Activated CD8-positive, alpha-beta memory T cell treated with anti-CD3 and anti-CD28 coated beads, Interleukin-2, amount 50 U/mL, for 4 hours (primary cell): Measurements from ENCODE around the gene ACSL5.
"Not testable (repeated sequence)": the region's sequence is repeated elsewhere in the genome, so short reads cannot be mapped to it uniquely, and the experiment has no call there.

Source experiments
- DNase-seq: peaks from one replicate; pipeline ENCODE4 v3.0.0-alpha.2; 2020

Gene ACSL5

DNA sequence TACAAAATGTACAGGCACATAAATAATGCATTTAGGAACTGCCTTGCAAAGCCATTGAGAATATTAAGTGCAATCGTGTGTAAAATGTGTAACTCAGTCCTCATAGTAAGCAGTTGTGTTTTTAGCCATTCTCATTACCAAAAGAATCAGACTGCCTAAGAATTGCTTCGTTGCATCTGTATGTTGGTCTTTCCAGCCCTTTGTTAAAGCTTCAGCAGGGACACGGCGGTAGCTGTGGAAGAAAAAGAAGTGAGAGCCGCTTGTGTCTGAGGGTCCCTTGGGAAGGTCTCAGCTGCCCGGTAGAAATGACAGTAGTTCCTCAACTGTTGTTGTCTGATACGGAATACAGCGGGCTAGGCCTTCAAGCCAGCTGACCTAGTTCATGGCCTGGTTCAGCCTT, 22.8 kb upstream of the ACSL5 start:
- no peak for DNase-seq

- no peak for DNase-seq
Measured at GRCh38 chr10:112352044-112352443, 21.9 kb upstream of the ACSL5 start.

GRCh38 chr10:112353046-112353445, 20.9 kb upstream of the ACSL5 start:
- no peak for DNase-seq

DNA sequence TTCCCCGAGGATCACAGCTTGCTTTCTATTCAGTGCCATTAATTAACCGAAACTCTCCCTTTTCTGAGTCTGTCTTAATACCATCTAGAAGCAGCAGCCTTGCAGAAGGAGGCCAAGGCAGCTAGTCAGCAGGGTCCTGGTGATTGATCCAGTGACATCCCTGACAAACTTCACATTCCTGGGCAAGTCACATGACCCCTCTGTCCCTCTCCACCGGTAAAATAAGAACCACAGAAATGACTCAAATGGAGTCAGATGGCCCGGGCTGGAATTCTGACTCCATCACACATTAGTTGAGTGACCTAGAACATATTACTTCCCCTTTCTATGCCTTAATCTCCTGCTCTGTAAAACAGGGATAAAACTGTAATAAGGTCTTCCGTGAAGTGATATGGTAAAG, 17.2 kb upstream of the ACSL5 start:
- DNase-seq: no peak

DNA sequence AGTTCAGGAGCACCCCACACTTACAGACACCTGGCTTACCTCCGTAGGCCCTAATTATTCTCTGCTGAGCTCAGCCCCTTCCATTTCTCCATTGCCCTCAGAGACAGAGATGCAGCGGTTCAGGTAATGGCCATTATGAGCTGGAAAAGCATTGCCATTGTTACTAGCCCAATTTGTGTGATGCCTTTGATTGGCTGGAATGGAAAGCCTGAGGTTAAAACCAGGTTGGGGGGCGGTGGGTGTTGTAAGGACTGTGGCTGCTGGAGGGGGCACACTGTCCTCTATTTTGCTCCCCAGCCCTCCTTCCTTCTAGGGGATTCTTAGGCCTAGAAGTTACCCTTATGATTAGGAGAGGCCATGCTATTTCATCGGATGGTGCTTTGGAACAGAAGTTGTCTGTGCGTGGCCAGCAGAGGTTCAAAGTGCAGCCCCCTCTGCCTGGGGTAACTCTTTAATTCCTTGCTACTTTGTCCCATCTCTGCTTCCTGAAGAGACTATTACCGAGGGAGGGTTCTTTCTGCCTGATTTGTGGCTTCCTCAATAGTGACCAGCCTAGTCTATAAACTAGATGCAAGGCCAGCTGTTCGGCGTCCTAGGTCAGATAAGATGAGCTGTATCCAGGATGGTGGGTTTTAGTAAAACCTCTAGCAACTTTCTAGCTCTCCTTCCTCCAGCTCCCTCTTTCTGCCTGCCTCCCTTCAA, 14.2 kb upstream of the ACSL5 start:
- no peak for DNase-seq

DNA sequence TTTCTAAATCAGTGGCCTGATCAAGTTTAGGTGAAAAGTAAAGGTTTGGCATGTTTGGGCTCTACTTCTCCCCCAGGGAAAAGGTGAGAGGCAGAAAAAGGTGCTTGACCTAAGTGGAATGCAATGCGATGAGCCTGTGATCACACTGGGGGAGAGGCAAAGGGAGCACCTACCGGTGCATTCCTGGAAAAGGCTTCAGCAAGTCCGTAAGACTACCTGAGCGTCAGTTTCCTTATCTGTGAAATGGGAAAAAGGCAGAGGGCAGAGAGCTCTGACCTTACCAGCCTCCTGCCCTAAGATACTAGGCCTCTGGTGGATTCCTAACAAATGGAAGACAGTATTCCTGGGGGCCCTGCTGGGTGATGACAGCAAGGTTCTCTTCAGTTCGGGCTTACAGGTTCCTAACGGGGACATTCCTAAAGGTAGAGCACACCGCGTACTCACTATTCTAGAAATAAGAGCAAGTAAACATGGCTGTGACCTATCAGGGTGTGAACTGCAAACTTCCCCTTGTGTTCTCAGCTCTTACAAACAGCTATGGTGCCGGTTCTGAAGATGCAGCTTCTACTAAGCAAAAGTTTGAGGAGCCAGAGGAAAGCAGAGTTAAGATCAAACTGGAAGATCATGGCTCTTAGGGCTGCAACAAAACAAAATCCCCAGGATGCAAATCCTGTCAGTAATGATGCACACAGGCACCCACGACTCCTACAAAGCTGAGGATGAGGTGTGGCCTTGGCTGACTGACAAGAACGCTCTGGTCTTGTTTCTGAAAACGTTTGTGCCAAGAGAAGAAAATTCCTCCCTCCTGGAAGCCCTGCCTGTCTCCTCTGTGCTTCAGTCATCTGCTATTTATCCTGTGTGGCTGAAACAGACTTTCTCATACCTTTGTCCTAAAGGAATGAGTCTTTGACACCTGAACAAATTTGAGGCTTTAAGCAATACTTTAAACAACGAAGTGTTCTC, 13.3 kb upstream of the ACSL5 start:
- no peak for DNase-seq

- no peak for DNase-seq
Measured at GRCh38 chr10:112361951-112362751, 11.8 kb upstream of the ACSL5 start.

- DNase-seq: no peak
Measured at GRCh38 chr10:112362833-112363232, 11.1 kb upstream of the ACSL5 start.

GRCh38 chr10:112363696-112364688, 9.9 kb upstream of the ACSL5 start:
- no peak for DNase-seq

GRCh38 chr10:112365014-112365432, 8.9 kb upstream of the ACSL5 start:
- DNase-seq: no peak

GRCh38 chr10:112365451-112365850, 8.5 kb upstream of the ACSL5 start:
- no peak for DNase-seq

DNA sequence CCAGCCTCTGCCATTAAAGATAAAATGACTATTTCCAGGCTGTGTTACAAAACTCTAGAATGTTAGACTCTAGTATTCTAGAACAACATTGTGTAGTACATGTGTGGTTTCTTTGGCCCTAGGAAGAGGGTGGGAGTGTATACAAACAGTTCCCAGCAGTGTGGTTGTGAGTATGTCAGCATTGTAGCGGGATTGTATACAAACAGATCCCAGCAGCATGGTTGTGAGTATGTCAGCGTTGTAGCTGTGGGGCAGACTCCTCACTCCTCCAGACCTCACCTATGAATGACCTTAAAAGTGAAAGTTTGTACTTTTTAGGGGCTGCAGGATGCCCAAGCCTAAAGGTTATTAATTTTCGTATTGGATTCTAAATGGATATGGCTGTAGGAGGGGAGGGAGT, 6.9 kb upstream of the ACSL5 start:
- no peak for DNase-seq

DNA sequence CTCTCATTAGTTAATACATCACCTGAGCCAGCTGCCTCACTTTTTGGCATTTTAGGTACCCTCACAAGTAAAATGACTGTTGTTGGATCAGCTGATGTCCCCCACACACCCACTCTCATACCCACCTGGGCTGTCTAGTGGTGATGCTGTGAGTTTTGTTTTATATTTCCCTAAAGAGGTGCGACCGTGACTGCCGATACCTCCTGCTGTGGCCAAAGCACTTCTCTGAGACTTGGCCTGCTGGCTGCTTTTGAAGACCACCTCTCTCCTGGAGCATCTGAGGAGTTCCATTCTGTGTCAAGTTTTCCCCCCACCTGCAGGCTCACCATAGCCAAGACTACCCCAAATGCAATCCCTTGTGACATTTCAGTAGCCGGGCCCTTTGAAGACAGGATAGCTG, 6.4 kb upstream of the ACSL5 start:
- DNase-seq: no peak

DNA sequence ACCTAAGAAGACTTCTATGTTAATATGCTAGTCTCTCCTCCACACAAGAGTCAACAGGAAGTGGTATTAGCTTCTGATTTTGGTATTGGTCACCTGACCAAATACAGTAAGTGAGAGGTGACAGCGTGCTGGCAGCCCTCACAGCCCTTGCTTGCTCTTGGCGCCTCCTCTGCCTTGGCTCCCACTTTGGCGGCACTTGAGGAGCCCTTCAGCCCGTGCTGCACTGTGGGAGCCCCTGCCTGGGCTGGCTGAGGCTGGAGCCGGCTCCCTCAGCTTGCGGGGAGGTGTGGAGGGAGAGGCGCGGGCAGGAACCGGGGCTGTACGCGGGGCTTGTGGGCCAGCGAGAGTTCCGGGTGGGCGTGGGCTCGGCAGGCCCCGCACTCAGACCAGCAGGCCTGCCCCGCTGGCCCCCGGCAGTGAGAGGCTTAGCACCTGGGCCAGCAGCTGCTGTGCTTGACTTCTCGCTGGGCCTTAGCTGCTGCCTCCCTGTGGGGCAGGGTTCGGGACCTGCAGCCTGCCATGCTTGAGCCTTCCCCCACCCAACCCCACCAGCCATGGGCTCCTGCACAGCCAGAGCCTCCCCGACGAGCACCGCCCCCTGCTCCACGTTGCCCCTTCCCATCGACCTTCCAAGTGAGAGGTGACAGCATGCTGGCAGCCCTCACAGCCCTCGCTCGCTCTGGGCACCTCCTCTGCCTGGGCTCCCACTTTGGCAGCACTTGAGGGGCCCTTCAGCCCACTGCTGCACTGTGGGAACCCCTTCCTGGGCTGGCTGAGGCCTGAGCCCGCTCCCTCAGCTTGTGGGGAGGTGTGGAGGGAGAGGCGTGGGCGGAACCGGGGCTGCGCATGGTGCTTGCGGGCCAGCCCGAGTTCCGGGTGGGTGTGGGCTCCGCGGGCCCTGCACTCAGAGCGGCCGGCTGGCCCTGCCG, 4.2 kb upstream of the ACSL5 start:
- no peak for DNase-seq

- no peak for DNase-seq
Measured at GRCh38 chr10:112370424-112370819, 3.5 kb upstream of the ACSL5 start.

- not testable (repeated sequence) for DNase-seq
Measured at GRCh38 chr10:112371326-112371725, 2.6 kb upstream of the ACSL5 start.

GRCh38 chr10:112372182-112372810, 1.6 kb upstream of the ACSL5 start:
- DNase-seq: not testable (repeated sequence)

GRCh38 chr10:112374724-112375541, 1.0 kb downstream of the ACSL5 start:
- no peak for DNase-seq

- peak; percentile 35 for DNase-seq
Measured at GRCh38 chr10:112375721-112376395, 1.9 kb downstream of the ACSL5 start.
